Thymus (tissue), 11 donors: ENCODE results near the gene RER1. TPM values are rescaled to one million over a fixed set of nuclear protein-coding genes. Genes with fewer than 3 reads are reported as not detected.

Source experiments
- DNase-seq, 9 donors: peaks; one replicate each; pipeline ENCODE4 v3.0.0-alpha.2; 2013; ENCODE audit warnings: low spot score in 9 of 9, low read depth in 6 of 9, missing footprints in 1 of 9
- H3K27ac ChIP-seq, 2 donors: one replicate each; pipeline ENCODE4 v1.5.1; 2013; ENCODE audit warnings: control low read depth in 1 of 2, low read depth in 1 of 2, low read length in 1 of 2, mild to moderate bottlenecking in 1 of 2, moderate library complexity in 1 of 2
- H3K27me3 ChIP-seq, 2 donors: one replicate each; pipeline ENCODE4 v1.5.1; 2013; ENCODE audit warnings: low read length in 1 of 2; ENCODE audit not compliant: control insufficient read depth in 2 of 2, insufficient read depth in 1 of 2
- H3K36me3 ChIP-seq, 2 donors: one replicate each; pipeline ENCODE4 v1.5.1; 2013; ENCODE audit warnings: low read length in 1 of 2, mild to moderate bottlenecking in 1 of 2, moderate library complexity in 1 of 2; ENCODE audit not compliant: control insufficient read depth in 2 of 2, insufficient read depth in 2 of 2
- H3K4me1 ChIP-seq, 2 donors: one replicate each; pipeline ENCODE4 v1.5.1; 2013; ENCODE audit warnings: low read length in 2 of 2; ENCODE audit not compliant: control insufficient read depth in 2 of 2, insufficient read depth in 2 of 2
- H3K4me3 ChIP-seq, 2 donors: one replicate each; pipeline ENCODE4 v1.5.1; 2013; ENCODE audit warnings: low read length in 2 of 2, control low read depth in 1 of 2, mild to moderate bottlenecking in 1 of 2
- H3K9me3 ChIP-seq, 2 donors: one replicate each; pipeline ENCODE4 v1.5.1; 2013; ENCODE audit warnings: low read length in 1 of 2, mild to moderate bottlenecking in 1 of 2; ENCODE audit not compliant: control insufficient read depth in 2 of 2, insufficient read depth in 1 of 2
- WGBS: extraction: QIAGEN DNeasy Blood & Tissue Kit; methylation state at CpG from one replicate; pipeline ENCODE4 v1.1.7; 2013; 5-methylcytosine and 5-hydroxymethylcytosine counted together
- polyA plus RNA-seq: library from polyadenylated mRNA; stranded (reverse); fragments of 200-250 nt; gene quantifications from one replicate; pipeline ENCODE4 v1.2.3, GENCODE V29; 2013
- total RNA-seq: library from RNA; stranded (reverse); fragments of 120-200 nt; gene quantifications from one replicate; pipeline ENCODE4 v1.2.4, GENCODE V29; 2013
- donor health status: healthy.

The RER1 gene
- total and polyA plus RNA-seq, 2 donors = 58.6 to 85.8 TPM

DNA sequence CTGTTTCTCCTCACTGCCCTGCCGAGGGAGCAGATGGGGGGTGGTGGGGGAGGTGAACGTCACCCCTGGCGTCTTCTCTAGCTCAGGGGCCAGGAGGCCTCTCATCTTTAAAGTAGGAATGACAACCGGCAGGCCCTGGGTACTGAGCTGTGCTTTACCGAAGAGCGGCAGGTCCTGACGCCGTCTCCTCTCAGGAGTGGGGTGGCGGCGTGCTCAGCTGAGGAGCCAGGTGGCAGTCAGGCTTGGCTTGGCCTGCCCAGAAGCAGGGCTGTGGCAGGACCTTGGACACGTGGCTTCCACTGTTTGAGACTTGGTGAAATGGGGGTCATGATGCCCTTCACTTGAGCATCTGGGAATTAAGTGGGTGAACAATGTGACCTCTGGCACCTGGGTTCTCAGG, 3.1 kb downstream of the RER1 start:
- no peaks in the 10 kb centered on the region for H3K9me3 ChIP-seq
- 95% methylated on average over 11 of the region's 11 CpGs for whole genome bisulfite sequencing
- peaks cover 18 to 27% of the 10 kb centered on the region in 2 donors for H3K4me1 ChIP-seq
- DNase-seq = no peak
- no peak overlapping the region for H3K4me3 ChIP-seq
- peaks cover 54 to 60% of the 10 kb centered on the region in 2 donors for H3K36me3 ChIP-seq
- H3K27me3 ChIP-seq = no peaks in the 10 kb centered on the region
- no peak overlapping the region for H3K27ac ChIP-seq

- Histone ChIP-seq H3K4me3 (no peak overlapping the region), H3K9me3 (no peaks in the 10 kb centered on the region), H3K36me3 (peaks cover 59 to 65% of the 10 kb centered on the region in 2 donors), H3K27me3 (no peaks in the 10 kb centered on the region), H3K4me1 (peaks cover 13 to 23% of the 10 kb centered on the region in 2 donors), H3K27ac (no peak overlapping the region)
- 98% methylated on average over 10 of the region's 10 CpGs for WGBS
- DNase-seq = no peak
These were observed 3.6 kb downstream of the RER1 start for GRCh38 chr1:2395245-2395644.

DNA sequence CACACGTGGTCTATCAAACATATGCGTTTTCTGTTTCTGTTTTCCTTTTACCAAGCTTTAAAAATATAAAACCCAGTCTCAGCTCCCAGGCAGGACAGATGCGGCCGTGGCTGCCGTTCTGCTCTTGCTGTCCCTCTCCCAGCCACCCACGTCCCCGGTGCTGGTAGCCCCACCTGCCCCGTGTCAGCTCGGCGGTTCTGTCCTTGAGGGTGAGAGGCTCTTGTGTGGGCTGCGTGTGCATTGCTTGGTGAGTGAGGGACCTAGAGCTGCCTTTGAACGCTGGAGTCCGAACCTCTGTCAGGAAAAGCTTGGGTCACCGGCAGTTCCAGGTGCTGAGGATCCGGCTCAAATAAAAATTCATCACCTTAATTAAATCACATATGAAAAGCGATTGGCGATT, 4.4 kb downstream of the RER1 start:
- no peak for DNase-seq
- no peak overlapping the region for H3K27ac ChIP-seq

DNA sequence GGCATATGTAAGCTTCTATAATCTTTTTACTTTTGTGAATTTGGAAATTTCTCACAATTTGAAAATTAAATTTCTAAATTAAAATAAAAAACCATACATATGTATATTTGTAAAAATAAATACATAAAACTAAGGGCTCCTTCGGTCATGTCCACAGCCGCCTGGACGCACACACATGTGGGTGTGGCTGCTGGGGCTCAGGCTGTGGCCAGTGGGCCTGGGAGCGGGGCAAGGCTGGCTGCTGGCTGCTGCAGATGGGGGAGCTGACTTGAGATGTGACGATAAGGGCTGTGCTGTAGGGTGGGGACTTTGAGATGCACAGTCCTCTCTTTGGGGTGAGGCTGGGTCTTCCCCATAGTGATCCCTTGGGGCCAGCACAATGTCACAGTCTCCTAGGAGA, 4.8 kb downstream of the RER1 start:
- Histone ChIP-seq H3K27ac (no peak overlapping the region), H3K36me3 (peaks cover 70 to 71% of the 10 kb centered on the region in 2 donors), H3K9me3 (peaks cover 0 to 3% of the 10 kb centered on the region in 2 donors), H3K4me3 (no peak overlapping the region), H3K27me3 (no peaks in the 10 kb centered on the region), H3K4me1 (peaks cover 7 to 16% of the 10 kb centered on the region in 2 donors)
- WGBS = 99% methylated on average over 5 of the region's 5 CpGs
- no peak for DNase-seq

More for the DNA sequence above, 4.4 kb downstream of the RER1 start:
- Histone ChIP-seq H3K4me3 (no peak overlapping the region), H3K9me3 (peaks cover 0 to 3% of the 10 kb centered on the region in 2 donors), H3K36me3 (peaks cover 67 to 70% of the 10 kb centered on the region in 2 donors), H3K27me3 (no peaks in the 10 kb centered on the region), H3K4me1 (peaks cover 7 to 16% of the 10 kb centered on the region in 2 donors)
- WGBS = 95% methylated on average over 17 of the region's 17 CpGs

GRCh38 chr1:2397007-2397679, 5.5 kb downstream of the RER1 start:
- Histone ChIP-seq H3K4me3 (no peak overlapping the region), H3K4me1 (peaks cover 7 to 16% of the 10 kb centered on the region in 2 donors), H3K27me3 (no peaks in the 10 kb centered on the region), H3K27ac (no peak overlapping the region), H3K9me3 (peaks cover 0 to 3% of the 10 kb centered on the region in 2 donors), H3K36me3 (peaks cover 77 to 78% of the 10 kb centered on the region in 2 donors)
- WGBS = 96% methylated on average over 19 of the region's 19 CpGs
- DNase-seq = no peak

GRCh38 chr1:2398871-2399270, 7.2 kb downstream of the RER1 start:
- peaks cover 80 to 85% of the 10 kb centered on the region in 2 donors for H3K36me3 ChIP-seq
- WGBS = 96% methylated on average over 7 of the region's 7 CpGs
- H3K4me1 ChIP-seq = no peaks in the 10 kb centered on the region
- peaks cover 0 to 3% of the 10 kb centered on the region in 2 donors for H3K9me3 ChIP-seq
- no peak overlapping the region for H3K27ac ChIP-seq
- H3K4me3 ChIP-seq = no peak overlapping the region
- no peak for DNase-seq
- no peaks in the 10 kb centered on the region for H3K27me3 ChIP-seq

DNA sequence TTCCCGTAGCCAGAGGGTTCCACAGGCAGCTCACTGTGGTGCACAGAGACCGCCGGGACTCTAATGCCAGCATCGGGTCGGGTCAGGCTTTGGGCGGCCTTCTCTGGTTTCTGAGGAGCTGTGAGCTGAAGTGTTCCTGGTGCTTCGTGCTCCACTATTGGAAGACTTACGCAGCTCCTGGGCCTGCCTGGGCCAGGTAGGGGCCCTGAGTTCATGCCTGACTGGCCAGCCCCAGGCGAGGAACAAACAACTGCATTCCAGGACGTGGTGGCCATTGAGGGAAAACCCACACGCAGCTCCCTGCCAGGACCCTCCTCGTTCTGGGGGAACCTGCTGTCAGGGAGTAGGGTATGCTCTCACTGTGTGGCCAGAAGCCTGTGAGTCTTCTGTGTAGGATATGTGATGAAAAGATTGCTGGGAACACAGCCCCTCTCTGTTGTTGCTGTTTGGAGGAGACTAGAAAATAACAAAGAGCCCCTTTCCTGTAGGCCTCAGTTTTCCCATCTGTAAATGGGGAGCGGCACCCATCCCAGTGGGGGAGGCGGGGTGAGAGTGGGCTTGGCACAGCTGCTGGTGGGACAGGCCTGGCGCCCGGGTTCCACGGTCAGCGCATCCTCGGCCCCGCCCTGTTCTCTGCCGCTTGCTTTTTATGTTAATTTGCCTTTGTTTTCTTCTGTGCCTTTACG, 8.4 kb downstream of the RER1 start:
- WGBS = 96% methylated on average over 22 of the region's 22 CpGs
- Histone ChIP-seq H3K4me3 (no peak overlapping the region), H3K27me3 (no peaks in the 10 kb centered on the region), H3K27ac (no peak overlapping the region), H3K36me3 (peaks cover 83 to 93% of the 10 kb centered on the region in 2 donors), H3K4me1 (no peaks in the 10 kb centered on the region), H3K9me3 (peaks cover 0 to 3% of the 10 kb centered on the region in 2 donors)
- DNase-seq = no peak

DNA sequence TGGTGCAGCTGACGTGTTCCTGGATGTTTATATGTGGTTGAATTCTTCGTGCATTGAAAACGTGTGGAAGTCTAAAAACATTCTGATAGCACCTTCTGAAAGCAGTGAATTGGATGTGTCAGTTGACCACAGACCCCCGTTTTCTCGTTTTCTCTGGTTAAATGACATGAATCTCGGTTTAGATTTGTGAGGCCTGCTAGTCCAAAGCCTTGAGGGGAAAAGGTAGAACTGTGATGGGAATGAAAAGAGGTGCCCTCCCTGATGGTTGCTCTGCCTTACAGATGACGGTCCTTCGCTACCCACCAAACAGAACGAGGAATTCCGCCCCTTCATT, 8.9 kb downstream of the RER1 start:
- H3K9me3 ChIP-seq = peaks cover 0 to 3% of the 10 kb centered on the region in 2 donors
- peaks cover 85 to 95% of the 10 kb centered on the region in 2 donors for H3K36me3 ChIP-seq
- H3K4me1 ChIP-seq = no peaks in the 10 kb centered on the region
- DNase-seq = no peak
- H3K27ac ChIP-seq = no peak overlapping the region
- H3K27me3 ChIP-seq = no peaks in the 10 kb centered on the region
- WGBS = 97% methylated on average over 10 of the region's 10 CpGs
- no peak overlapping the region for H3K4me3 ChIP-seq

DNA sequence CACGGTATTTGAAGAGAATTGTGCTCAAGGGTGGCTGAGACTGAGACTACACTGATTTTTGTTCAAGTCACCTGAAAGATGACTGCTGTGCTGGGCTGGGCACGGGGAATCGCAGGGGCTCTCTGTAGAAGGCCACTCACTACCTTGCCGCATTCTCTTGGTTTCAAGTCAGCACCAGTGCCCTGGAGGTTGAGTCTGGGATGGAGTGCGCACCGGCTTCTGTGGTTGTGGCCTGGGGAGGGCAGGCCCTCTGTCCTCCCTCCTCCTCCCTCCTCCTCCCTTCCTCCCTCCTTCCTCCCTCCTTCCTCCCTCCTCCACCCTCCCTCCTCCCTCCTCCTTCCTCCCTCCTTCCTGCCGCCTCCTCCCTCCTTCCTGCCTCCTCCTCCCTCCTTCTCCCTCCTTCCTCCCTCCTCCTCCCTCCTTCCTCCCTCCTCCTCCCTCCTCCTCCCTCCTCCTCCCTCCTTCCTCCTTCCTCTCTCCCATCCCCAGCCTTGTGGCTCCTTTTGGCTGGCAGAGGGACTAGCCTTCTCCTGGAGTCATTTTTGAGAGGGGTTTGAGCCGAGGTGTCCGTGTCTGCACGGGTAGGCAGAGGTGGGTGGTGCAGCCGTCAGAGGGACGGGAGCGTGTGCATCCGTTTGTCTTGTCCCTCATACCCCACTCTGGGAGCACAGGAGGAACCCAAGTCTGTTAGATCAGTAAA, 9.5 kb downstream of the RER1 start:
- no peak for DNase-seq
- 92% methylated on average over 14 of the region's 14 CpGs for WGBS
- peak overlapping the region in 1 of 2 donors; percentile 42 for H3K27ac ChIP-seq
- H3K36me3 ChIP-seq = peaks cover 81 to 93% of the 10 kb centered on the region in 2 donors
- H3K27me3 ChIP-seq = no peaks in the 10 kb centered on the region
- H3K4me3 ChIP-seq = no peak overlapping the region
- peaks cover 0 to 3% of the 10 kb centered on the region in 2 donors for H3K9me3 ChIP-seq
- no peaks in the 10 kb centered on the region for H3K4me1 ChIP-seq
